HuH-7 (cell line): ENCODE results near the gene TRIP11.
A peak's percentile ranks its signal among the peaks of the same experiment; 100 is the strongest.
"Not testable (repeated sequence)": the region's sequence is repeated elsewhere in the genome, so short reads cannot be mapped to it uniquely, and the experiment has no call there.

Experiments used
- DNase-seq: peaks from one replicate; pipeline ENCODE4 v3.0.0; 2011; ENCODE audit warnings: low spot score

TRIP11 gene

DNA sequence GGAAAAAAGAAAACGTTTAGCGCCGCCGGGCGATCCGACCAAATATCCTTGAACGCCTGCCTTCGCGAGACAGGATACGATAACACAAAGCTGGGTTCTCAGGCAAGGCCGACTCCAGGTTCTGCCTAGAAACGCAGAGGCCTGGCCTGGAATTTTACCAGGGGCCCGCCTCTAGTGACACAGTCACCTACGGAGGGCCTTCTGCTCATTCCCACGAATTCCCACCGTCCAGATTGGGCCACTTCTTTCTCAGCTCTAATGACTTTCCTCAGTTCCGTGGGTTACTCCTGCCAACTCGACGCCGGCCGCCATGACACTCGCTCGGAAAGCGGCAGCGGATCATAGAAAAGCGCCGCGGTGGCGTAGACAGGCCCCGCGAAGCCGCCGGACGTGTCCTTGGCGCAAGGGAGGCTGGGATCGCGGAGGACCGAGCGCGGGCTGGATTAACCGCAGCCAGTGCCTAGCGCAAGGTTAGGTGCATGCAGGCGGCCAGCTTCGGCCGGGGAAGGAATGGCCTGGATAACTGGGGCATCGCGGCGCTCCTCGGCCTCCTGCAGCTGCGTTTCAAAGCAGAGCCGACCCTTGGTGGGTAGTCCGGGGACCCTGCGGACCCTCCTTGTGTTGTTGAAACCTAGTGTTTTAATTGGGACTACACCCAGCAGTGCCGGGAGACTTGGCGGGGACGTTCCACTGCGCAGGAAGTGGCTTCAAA is at the start of gene TRIP11:
Gene TRIP11 (minus strand): TSS at position 341 of the 712 bp plus-strand sequence. CDS start 374 bp downstream, outside the sequence.
- peak; percentile 80 for DNase-seq

DNA sequence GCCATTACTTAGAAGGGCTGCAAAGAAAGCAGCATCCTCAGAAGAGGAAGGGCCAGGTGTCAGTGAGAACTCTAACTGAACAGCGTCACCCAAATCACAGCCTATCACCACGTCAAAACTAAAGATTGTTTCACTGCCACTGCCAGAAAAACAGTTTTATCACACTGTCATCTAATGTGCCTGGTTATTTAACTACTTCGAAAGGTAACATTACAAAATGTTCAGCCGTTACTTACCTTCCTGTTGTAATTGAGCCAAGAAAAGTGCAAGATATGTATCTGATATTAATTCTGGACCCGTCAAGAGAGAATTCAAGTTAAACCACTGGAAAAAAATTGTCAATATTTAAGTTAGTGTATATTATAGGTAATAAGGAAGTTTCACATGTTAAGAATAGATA is 48.6 kb upstream of the TRIP11 start:
- DNase-seq: no peak

DNA sequence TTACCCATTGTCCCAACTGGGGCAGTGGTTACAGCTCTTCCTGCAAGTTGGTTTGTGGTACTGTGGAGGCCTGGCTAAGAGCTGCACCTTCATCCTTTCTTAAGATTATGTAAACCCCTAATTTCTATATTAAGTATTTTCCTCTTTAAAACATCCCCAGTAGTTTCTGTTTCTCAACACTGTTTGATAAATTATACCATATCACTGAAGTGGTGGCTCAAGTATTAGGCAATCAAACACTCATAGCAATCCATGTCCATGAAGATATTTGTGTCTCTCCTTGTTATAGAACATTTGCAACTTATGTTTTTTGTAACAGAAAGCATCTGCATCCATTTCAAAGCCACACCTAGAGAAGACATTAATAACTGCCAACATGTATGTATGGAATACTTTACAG is 34.7 kb upstream of the TRIP11 start:
- no peak for DNase-seq

DNA sequence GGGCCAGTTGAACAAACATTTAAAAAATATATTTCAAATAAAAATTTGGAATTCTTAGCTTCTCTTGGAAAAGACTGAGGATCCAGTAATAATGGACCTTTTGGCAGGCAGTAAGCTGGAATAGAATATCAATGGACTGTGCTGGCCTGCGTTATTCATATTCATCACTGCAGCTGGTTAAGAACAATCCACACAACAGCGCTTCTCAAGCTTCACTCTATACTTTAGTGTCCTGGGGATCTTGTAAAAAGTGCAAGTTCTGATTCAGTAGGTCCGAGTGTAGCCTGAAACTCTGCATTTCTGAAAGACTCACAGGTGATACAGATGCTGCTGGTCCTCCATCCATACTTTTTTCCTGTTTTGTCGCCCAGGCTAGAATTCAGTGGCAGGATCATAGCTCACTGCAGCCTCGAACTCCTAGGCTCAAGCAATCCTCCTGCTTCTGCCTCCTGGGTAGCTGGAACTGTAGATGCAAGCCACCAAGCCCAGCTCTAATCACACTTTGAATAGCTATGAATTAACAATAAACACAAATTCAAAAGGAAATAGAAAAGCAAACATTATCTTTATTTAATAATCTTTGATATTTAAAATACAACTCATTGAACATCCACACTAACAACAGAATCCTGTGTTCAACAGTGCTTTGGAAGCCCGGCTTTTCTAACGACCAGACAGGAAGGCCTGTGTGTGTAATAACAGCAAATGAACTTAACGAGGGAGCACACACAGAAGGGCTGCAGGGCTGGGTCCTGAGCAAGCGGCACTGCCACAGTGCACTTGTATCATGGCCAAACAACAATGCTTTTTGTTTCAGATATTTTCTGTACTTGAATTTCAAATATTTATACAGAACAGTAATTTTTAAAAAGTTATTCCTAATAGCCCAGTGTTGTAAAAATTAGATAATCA is 18.4 kb upstream of the TRIP11 start:
- no peak for DNase-seq

DNA sequence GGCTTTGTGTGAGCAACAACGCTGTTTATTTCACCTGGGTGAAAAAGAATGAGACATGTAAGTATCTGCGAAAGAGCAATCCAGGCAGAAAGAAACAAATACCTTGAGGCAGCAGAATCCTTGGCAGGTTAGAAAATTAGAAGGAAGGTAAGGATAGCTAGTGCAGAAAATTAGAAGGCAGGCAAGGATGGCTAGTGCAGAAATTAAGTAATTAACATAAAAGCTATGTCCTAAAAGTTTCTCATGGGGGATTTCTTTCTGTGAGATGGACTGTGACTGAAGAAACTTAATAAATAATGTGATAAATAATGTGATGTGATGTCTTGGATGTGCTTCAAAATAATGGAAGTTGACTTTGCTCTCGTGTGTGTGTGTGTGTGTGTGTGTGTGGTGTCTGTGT is 9.9 kb upstream of the TRIP11 start:
- DNase-seq: no peak

DNA sequence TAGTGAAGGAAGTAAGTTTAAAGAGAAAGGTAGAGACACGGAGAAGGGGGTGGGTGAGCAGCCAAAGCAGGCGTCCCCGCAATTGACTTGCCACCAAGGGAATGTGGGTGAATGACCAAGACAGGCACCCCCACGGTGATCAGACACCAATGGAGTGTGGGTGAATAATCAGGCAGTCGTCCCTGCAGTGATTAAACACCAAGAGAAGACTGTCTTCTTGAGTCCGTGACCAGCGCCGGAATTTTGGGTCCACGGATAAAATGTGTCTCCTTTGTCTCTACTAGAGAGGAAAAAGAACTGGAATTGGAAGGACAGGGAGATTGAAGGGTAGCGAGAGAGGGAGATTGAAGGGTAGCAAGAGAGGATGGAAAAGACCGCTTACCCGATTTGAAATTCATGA is 9.4 kb upstream of the TRIP11 start:
- DNase-seq: not testable (repeated sequence)

DNA sequence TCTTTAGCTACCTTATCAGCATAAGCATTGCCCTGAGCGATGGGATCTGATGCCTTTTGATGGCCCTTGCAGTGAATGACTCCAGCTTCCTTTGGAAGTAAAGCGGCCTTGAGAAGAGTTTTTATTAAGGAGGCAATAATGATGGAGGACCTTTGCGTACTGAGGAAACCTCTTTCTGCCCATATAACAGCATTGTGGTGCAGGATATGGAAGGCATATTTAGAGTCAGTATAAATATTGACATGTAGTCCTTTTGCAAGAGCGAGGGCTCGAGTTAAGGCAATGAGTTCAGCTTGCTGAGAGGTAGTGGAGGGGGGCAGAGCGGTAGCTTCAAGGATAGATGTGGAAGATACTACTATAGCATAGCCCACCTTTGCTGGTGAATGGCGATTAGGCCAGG is 6.0 kb upstream of the TRIP11 start:
- not testable (repeated sequence) for DNase-seq

DNA sequence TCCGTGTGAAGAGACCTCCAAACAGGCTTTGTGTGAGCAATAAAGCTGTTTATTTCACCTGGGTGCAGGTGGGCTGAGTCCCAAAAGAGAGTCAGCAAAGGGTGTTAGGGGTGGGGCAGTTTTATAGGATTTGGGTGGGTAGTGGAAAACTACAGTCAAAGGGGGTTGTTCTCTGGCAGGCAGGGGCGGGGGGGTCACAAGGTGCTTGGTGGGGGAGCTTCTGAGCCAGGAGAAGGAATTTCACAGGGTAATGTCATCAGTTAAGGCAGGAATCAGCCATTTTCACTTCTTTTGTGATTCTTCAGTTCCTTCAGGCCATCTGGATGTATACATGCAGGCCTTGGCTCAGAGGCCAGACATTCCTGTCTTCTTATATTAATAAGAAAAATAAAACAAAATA is 1.9 kb upstream of the TRIP11 start:
- not testable (repeated sequence) for DNase-seq

DNA sequence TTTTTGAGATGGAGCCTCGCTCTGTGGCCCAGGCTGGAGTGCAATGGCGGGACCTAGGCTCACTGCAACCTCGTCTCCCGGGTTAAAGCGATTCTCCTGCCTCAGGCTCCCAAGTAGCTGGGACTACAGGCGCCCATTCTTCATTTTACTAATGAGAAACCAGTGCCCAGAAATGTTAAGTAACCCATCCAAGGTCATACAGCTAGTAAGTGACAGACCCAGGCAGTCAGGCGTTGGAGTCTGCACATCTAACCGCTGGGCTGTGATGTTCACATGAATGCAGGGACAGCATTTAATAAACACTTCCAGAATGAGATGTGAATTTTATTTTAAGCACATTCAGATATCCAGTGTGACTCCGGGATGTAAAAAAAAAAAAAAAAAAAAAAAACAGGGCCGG is 1.3 kb upstream of the TRIP11 start:
- no peak for DNase-seq

DNA sequence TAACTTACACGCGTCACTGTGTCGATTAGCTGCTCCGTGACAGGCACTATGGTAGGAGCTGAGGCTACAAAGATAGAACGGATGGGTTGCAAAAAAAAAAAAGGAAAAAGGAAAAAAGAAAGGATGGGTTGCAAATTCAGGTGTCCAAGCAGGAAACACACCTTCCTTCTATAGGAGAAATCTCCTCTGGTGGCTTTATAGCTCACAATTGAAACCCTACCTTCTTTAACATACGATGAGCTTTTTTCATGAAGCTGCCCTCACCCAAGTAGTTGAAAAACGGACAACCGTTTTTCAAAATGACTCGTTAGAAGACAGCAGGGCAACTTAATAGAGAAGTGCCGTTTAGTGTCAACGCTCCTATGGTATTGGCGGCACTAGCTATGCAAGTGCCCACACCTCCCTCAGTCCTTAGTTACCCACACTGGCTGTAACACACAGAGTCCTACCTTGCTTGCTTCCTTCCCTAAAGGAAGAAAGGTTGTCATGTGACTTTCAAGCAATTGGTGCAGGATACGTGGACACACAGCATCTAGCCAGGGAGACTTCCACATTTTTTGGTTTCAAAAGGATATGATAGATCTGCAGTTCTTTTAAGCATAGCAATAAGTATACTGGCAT is 682 bp upstream of the TRIP11 start:
- DNase-seq: peak; percentile 25

DNA sequence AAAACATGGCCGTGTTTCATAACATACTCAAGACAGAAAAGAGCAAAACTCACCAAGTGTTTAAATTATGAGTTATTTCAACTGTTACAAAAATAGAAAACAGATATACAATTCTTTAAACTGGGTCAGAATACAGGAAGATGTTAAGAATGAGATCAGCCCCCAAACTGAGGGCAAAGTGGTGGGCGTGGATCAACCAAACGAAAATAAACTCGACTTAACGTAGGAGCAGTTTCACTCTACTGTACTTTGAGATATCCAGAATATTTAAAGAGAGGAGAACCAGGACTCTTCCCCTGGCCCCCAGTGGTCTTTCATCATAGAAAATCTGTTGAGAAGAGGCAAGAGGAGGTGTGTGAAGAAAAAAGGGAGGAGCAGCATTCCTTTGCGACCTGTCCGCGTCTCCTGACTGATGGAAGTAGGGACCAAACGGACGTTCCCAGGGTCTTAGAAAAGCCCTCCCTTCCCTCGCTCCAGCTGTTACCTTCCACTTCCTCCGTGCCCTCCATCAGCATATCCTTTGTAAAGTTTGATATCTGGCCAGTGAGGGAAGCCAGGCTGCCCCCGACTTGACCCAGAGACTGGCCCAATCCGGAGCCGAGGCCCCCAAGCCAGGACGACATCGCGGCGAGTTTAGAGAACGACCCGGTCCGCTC is 668 bp downstream of the TRIP11 start:
- DNase-seq: peak; percentile 43

DNA sequence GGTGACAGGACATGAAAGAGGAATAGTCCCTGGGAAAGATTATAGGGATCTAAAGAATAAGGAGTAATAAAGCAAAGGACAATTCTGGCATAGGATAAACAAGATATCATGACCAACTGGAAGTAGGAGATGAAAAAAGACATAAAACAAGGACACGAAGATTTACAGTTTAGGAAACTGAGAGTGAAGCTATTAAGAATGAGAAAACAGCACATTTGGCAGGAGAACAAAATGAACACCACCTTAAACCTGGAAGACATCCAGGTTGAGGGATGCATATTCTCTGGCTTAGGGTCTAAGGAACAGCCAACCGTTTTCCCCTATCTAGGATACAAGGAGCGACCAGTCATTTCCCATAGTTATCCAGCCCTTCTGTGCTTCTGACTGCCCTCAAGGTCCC is 1.9 kb downstream of the TRIP11 start:
- DNase-seq: no peak

DNA sequence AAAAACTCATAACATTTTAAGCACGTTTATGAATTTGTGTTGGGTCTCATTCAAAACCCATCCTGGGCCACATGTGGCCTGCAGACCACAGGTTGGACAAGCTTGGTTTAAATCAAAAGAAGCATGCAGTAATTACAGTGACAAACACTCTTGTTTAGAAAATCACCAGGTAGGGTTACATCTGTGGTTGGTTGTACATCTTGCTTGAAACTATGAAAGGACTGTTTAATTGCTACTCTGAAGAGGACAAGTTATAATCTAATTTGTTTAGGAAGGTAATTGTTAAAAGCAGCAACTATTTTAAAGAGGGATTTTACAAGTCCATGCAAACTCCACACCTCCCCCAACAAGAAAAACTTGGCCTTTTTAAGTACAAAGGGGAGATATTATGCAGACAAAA is 4.0 kb downstream of the TRIP11 start:
- no peak for DNase-seq

DNA sequence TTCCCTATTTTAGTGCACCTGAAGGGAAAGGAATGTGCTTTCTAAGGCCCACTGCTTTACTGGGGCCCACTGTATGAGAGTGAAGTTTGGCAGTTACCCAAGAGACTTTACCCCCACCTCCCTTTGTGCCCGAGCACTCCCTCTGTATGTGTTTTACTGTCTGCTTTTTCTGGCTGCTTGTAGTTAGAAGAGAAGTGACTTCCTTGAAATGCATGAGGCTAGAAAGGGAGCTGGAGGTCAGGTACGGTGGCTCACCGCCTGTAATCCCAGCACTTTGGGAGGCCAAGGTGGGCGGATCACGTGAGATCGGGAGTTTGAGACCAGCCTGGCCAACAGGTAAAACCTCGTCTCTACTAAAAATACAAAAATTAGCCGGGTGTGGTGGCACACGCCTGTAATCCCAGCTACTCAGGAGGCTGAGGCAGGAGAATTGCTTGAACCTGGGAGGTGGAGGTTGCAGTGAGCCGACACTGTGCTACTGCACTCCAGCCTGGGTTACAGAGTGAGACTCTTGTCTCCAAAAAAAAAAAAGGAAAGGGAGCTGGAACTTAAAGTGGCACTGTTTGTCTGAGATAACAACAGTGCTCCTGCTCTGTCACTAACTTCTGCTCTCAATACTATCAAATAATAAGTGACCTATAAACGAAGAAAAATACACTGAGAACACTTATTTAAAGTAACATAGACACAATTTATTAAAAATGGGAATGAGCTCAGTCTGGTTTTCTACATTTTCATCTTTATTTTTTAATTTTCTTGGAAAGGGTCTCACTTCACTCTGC is 5.8 kb downstream of the TRIP11 start:
- no peak for DNase-seq

DNA sequence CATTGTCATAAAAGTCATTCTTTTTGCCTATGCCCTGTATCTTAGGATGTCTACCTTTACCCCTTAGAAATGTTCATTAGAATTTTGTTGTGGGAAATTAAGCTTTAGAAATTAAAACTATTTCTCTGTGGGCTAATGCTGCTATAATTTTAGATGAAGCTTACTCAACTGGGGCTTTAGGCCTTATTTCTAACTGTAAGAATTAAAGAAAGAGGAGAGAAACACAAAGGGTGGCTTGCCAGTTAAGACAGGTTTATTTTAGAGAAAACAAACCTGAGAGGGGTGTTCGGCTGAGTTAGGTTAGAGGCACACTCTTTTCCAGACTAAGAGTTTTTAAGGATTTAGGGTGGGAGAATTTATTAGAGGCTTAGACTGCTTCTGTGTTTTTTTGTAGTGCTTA is 6.4 kb downstream of the TRIP11 start:
- no peak for DNase-seq

DNA sequence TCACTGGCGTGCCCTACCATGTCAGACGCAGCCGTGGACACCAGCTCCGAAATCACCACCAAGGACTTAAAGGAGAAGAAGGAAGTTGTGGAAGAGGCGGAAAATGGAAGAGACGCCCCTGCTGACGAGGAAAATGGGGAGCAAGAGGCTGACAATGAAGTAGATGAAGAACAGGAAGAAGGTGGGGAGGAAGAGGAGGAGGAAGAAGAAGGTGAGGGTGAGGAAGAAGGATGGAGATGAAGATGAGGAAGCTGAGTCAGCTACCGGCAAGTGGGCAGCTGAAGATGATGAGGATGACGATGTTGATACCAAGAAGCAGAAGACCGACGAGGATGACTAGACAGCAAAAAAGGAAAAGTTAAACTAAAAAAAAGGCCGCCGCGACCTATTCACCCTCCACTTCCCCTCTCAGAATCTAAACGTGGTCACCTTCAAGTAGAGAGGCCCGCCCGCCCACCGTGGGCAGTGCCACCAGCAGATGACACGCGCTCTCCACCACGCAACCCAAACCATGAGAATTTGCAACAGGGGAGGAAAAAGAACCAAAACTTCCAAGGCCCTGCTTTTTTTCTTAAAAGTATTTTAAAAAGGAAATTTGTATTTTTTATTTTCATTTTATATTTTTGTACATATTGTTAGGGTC is 13.2 kb downstream of the TRIP11 start:
- no peak for DNase-seq

DNA sequence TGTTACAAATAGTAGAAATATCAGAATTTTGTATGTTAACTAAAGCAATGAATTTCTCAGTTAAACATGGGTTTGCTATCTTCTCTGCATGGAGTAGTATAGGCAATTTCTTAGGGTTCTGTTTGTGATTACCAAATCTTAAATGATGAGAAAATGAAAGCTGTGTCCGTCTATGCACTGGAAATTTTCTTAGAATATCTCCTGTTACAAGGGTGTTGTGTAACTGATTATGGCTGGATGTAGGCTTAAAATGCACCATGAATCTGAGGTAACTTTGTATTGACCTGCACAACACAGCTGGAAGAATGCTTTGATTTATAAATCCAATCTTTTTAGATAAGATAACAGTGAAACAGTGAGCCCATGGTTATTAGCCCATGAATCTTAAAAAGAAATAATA is 17.8 kb downstream of the TRIP11 start:
- DNase-seq: no peak

DNA sequence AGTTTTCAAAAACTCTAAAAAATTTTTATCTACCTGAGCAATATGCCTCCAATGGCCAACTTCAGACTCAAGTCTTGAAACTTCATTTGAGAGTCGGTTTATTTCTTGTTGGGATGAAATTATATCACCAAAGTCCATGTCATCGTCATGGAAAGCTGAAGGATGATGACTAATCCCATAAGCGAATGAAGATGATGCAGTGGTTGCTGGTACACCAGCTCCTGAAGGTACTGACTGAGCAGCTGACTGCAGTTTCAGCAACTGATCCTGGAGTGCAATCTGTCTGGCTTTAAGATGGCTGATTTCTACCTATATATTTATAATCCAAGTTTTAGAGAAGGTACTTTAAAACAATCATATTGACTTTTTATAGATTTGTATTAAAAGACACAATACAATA is 18.3 kb downstream of the TRIP11 start:
- DNase-seq: no peak

DNA sequence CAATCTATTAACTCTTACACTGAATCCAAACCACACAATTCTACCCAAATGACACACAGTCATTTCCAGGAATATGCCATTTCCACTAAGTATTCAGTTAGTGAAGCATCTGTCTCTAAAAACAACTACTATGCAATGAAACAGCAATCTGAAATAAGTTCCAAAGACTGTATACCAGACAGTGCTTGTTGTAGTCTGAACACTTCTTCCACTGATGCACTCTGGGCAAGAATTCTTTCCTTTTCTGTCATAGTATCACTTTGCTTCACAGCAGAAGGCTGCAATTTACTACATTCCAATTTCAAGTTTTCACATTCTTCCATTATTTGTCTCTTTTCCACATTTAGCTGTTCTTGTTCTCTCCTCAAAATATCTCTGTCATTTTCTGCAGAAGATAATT is 25.8 kb downstream of the TRIP11 start:
- no peak for DNase-seq

DNA sequence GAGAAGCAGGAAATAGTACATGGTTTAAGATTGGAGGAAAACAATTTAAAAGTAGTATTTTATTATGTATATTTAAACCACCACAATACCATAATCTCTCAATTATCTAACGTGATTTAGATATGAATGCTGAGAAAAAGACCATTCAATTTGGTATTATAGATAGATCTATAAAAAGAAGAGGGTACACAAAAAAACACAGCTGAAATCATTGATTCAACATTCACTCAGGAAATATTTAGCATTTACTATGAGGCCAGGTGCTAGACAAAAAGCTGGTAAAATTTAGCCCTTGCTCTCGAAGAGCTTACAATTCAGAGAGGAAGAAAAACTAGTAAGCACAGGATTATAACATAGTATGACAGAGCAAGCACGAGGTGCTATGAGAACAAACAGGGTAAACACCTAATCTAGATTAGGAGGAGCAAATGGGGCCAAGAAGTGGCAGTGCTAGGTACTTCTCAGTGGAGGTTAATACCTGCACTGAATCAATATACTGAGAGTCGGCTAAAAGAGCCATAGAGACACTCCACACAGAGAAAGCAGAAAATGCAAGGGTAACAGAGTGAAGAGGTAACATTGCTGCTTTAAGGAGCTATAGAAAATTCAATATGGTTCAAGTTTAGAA is 27.6 kb downstream of the TRIP11 start:
- no peak for DNase-seq

DNA sequence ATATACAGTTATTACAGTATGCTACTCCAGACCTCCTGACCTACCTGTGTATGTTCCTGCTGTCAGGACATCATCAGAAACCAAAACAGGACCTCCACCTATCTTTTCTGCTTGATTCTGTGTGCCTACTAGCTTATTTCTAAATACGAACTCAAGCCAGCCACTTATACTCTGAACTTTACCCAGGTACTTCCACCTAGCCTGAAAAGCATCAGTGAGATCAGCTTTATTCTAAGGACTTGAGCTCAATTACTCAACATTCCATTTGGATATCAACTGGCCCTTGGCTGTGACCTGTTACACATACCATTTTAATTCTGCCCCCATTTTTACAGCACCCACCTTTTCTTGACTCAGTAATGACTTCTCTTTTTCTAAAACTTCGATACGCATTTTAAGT is 29.2 kb downstream of the TRIP11 start:
- DNase-seq: no peak
